GM12892 (cell line): ENCODE results near the gene PDE4DIP.
"Not testable (repeated sequence)": the region's sequence is repeated elsewhere in the genome, so short reads cannot be mapped to it uniquely, and the experiment has no call there.

ENCODE experiments used
- POLR2A ChIP-seq: IDR thresholded peaks from 2 replicates; pipeline ENCODE4 v1.6.1; 2011; ENCODE audit warnings: low read depth, low read length, control low read depth
- POLR2AphosphoS5 ChIP-seq: IDR thresholded peaks from 2 replicates; pipeline ENCODE4 v1.6.1; 2011; ENCODE audit warnings: low read depth, low read length, control low read depth

- not testable (repeated sequence) for TF ChIP-seq POLR2AphosphoS5, POLR2A
Measured at GRCh38 chr1:148942906-148943305, 98.7 kb downstream of the PDE4DIP start.
